HG03354 (cell line): Measurements from ENCODE around the gene SPATA46.

ENCODE experiments used
- ATAC-seq: cut with Tn5 transposase; IDR thresholded peaks from one replicate; pipeline ENCODE4 v1.9.1; 2021; ENCODE audit warnings: mild to moderate bottlenecking; ENCODE audit not compliant: unreplicated experiment, poor library complexity, severe bottlenecking

SPATA46 gene

DNA sequence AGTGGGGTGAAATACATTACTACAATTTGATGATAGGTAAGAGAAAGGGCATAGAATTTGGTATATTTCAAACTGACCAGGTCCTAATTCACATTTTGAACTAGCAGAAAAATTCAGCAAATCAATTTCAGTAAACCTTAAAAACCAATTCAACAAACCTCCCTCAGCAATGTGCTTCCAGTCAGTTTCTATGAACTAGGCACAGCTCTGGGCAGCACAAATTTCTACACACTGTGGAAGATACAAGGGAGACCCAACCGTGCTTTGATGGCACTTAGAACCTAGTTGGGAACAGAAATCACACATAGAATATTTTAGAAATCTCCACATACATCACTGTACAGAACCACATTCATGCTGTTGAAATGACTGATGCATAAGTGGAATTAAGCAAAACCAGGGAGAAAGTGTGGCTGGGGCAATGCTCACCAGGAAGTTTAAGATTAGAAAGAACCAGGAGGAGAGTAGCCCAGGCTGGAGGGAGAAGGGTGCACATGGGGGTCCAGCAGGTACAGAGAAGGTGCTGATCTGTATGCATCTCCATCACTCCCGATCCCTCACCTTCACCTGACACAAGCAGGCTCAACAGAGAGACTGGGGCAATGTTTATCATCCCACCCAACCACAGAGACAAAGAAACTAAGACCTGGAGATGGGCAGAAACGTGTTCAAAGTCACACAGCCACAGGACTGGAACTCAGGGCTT is 19.7 kb upstream of the SPATA46 start:
- no peak for ATAC-seq

DNA sequence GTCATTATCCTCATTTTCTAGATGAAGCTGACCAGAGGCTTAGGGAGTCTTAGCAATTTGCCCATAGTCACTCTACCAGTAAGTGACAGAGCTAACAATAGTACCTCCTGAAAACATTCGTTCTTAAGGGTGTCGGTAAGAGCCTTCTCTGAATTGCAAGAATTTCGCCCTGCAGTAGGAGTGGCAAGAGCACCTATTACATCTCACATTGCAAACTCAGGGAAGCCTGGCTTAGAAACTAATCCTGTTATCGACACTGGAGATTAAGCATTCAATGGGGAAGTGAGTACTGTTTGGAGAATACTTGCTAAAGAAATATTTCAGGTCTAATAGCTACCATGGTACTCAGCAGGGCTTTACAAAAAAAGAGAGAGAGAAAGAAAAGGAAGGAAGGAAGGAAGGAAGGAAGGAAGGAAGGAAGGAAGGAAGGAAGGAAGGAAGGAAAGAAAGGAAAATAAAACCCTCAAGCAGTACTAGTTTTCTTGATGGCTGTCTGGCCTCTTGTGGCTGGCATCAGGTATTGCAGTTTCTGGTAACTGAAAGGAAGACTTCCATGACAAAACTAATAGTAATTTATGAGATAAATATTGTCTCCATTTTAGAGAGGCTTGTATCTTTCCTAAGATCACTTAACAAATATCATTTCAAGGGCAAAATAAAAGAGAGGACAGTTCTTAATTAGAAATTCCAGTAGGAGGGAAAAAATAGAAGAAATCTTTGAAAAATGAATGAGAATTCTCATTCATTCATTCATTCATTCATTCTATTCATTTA is 15.3 kb upstream of the SPATA46 start:
- no peak for ATAC-seq

DNA sequence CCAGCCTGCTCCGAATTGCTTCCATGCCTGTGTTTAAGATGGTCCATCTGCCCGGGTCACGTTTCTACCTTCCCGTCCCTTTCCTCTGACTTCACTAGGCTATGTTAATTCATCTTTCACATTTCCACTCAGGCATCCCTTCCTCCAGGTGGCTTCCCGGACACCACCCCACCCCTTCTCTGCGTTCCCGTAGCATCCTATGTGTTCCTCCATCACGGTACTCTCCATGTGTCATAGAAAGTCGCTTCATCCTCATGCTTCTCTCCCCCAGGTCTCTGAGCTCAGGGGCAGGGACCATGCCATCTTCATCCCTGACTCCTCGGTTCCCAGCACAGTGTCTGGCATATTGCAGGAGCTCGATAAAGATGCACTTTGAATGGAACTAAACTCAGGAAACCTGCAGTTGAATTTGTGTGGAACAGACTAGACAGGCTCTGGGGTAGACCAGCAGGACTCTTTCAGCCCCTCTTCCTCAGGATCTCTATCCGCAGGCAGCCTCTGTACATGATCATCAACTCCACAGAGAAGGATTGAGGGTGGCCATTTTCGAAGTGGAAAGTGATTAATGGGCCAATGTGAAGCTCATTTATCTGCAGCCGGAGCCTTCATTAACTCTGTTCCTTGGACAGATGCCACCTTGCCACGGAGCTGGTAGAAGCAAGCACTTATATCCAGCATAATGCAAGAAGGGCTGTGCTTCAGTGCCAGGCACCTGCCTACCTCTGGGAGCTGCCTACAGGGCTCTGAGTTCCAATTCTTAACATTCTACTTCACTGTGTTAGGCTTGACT is 13.9 kb upstream of the SPATA46 start:
- no peak for ATAC-seq

DNA sequence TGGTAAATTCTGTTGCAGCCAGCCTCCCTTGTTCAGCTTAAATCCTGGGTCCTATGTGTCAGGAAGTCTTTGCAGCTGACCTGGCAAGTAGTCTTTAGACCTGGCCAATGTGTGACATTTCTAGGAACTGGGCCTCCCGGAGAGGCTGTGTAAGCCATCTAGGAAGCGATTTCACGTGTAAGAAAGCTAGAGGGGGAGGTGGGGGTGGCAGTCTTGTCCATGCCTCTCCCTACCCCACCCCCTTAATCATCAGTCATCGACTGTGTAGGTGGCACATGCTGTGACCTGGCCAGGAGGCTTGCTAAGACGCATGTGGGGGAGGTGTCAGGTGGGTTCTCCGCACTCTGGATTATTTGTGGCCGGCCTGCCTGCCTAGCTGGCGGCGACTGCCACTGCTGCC is 13.3 kb upstream of the SPATA46 start:
- ATAC-seq, result no peak

DNA sequence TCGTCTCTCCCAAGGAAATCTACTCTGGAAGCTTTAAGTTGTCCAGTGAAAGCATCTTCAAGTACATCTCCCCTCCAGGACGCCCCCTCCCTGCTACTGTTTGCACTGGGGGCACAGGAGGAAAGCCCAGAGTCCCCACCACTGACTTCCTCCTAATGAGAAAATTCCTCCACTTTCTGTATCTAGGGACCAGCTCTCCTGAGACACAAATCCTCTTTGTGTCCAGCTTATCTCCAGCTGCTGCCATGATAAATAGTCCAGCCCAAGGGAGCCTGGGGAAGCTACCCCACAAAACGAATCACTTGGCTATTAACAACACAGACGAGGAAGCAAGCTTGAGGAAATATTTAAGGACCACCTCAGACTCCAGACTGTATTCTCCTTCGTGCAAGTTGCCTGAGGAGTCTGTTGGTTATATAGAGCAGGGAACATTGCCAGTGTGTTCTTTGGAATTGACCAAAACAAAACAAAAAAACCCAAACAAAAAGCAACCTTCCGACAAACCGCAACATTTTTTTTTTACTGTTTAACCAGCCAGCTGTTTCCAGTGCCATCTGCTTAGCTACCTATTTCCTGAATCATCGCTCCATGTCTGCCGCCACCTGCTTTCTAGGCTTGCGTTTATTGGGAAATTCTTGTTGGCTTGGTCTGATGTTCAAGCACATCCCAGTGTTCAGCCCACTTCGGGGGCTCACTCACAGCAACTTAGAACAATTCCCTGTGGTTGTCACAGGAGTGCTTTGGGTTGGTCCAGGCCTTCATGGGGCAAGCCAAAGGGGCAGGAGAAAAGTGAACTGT is 12.6 kb upstream of the SPATA46 start:
- ATAC-seq, result peak; percentile 71

DNA sequence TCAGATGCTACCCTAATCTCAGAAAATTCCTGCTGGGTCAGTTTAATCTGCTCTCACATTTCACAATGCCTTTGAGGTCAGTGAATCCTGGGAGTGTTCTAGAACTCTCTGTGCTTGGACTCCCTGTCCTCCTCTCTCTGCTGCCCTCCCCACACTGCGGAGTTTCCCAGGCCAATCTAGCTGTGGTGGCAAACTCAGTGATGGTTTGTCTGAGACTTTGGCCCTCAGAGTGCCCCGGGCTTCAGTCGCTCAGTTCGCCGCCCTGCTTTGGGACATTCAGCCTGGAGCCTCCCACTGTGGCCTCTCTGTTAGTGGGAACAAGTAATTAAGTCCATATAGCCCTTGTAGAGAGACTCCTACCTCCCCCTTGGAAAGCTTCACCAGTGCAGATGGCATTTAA is 12.0 kb upstream of the SPATA46 start:
- ATAC-seq, result no peak

DNA sequence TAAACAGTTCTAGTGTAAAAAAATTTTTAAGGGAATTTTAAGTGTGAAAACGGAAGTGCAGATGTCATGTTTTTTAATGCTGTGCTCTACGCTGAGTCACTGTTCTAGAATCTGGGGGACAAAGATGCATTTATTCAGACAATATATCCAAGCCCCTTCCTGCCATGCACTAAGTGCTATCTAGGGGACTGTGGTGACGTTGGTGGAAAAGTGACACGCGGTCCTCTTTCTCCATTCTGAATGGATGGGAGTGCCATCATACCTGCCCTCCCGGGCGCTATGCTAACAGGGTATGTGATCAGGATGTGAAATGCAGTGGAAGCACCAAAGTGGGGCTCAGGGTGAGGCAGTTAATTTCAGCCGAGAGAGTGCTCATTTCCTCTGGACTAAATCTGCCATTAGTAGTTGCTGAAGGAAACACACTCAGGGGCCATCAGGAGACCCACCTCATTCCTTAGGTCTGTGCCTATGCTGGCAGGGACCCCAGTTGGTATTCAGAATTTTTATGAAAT is 11.5 kb upstream of the SPATA46 start:
- no peak for ATAC-seq

DNA sequence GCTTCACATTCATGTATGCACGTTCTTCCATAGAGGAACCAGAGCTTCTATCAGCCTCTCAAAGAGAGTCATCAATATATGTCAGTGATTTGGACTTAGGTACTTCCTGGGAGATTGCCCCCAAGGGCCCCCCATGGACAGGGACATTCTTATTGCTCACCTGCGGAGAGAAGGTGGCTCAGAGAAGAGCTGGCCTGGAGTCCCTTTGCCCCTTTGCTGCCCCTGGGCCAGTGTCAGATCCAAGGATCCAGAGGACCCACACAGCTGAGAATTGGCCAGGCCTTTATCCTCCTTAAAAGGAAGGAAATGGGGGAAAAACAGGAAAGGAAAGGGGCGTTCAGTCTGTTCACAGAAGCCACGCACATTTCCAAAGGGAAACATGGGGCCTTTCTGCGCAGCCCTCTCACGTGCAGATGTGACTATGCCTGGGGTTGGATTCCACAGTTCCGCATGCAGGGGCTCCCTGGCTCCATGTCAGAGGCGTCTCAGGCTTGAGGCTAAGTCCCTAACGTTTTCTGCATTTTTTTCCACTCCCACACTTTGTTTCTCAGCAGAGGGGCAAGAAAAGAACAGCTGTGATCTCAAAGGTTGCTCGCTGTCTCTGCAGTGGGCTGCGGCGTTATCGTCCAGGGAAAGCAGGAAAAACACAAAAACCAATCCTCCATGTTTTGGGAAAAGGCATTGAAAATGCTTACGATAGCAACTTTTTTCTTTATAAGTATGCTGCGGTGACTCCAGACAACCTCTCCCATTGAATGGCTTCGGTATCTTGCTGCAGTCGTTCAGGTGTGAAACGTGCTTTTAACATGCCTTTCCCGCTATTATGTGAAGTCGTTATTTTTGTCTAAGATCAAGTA is 10.8 kb upstream of the SPATA46 start:
- ATAC-seq, result no peak

DNA sequence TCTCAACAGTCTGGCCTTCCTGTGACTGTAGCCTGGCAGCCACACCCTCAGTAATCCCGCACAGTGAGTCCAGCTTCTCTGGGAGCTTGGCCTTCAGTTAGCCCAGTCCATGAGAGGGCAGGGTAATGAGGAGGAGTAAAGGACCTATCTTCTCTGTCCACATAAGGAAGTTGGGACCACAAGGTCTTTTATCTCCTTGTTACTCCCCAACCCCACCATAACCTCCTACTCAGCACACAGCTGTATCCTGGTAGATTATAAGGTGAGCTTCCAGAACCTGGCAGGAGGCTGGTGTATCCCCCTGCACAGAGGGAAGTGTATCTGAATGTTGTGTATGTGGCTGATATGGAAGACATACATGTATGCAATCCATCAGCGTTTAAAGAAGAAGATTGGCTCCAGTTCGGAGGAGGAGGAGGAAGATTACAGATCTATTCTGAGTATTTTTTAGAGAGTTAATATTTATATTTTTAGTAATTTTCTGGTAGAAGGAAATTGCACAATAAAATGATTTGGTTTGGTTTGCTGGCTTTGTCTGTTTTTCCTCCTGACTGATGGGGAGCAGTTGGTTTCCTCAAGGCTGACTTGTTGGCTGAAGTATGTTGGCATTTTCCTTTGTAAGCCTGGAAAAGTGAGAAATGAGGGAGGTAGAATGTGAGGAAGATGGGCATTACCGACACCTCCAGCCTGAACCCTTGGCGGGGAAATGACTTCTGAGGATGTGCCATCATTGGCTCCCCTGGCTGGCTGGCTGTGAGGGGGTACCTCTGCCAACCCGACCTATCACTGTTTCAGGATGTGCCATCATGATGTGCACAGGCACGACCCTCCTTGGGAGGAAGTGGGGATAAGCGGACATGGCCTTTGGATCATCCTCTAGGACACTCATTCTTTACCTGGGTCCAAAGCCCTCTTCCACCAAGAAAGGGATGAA is 9.9 kb upstream of the SPATA46 start:
- no peak for ATAC-seq

DNA sequence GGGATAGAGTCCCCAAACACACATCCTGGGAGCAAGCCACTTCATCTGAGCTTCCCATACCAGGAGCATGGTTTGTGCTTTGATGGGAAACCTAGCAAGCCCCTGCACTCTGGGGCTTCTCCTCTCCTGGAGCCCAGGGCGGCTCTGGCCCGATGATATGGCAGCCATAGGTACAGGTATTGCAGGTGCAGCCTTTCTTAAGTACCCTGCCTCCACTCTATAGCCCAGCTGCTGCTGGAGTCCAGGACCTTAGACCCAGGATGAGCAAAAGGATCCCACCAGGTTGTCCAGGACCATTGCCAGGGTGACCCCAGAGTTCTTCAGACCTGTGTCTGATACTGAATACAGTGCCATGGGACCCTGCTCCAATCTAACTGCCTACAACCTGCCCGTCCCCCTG is 9.0 kb upstream of the SPATA46 start:
- ATAC-seq, result no peak

DNA sequence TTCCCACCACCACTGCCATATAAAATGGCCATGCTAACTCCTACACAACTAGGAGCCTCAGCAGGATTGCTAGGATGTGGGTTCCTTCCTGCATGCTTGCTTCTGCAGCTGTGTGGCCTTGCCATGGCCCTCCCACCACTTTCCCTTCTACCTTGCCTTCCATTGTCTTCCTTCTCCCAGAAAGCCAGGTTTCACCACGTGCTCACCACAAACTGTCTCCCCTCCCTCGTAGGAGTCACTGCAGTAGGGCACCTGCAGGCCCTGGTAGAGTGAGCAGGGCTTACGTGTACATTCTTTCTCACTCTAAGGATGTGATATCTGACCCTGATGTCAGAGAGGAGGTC is 8.6 kb upstream of the SPATA46 start:
- ATAC-seq, result no peak

DNA sequence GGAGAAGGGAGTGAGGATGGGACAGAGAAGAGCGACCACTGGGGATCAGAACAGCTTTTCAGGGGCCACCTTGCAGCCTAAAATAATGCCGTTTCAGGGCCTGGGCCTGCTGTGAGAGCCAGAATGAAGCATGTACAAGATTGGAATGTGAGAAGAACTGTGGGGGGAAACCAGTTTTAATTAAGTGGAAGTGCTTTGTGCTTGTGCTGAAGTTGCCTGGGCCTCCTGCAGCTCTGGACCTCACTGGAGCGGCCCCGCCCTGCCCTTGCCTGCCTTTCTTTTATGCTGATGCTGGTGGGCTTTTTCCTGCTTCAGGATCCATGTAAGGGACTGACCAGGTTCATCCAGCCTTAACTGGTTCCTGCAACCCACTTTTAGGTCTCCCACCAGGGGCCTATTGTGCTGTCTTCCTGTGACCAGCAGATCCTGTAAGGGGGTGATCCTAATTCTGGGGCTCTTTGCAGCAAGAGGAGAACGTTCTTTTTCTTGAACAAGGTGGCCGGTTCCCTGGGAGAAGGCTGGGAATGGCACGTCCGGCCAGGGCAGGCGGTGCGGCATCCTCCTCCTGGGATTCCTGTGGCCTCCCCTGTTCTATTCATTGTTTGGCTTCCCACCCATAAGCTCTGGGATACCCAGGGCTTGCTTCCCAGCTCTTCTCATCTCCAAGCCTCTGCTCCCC is 8.1 kb upstream of the SPATA46 start:
- ATAC-seq, result no peak

DNA sequence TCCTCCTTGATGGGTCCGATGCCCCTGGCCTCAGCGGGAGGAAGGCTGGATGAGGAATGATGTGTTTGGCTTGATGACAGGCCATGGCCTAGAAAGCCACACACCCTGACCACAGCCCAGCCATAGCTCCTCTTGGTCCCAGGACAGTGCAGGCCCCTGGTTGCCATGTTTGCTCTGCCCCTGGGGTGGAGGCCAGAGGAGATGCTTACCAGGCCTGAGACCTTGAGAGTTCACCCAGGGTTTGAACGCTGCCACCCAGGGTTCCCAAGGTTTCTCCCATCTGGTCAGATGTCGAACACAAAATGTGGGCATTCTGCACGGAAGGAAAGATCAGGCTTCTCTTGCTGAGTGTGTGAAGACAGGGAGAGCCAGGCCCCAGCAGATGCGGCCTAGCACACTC is 7.5 kb upstream of the SPATA46 start:
- ATAC-seq, result no peak

DNA sequence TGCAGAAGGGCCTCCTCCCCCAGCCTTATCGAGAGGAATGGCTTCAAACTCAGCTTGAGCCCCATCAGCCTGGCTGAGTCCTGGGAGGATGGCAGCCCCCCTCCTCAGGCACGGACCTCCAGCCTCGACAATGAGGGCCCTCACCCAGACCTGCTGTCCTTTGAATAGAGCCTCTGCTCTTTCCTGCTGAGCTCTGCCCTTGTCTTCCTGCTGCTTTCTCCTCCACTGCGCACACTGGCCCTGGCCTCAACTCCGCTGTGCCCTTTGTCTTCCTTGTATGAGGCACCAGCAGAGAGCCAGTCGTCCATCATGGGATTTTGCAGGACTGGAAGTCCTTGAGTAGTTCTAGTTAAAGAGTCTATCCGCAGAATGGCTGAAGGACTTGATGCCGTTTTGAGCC is 6.9 kb upstream of the SPATA46 start:
- no peak for ATAC-seq

DNA sequence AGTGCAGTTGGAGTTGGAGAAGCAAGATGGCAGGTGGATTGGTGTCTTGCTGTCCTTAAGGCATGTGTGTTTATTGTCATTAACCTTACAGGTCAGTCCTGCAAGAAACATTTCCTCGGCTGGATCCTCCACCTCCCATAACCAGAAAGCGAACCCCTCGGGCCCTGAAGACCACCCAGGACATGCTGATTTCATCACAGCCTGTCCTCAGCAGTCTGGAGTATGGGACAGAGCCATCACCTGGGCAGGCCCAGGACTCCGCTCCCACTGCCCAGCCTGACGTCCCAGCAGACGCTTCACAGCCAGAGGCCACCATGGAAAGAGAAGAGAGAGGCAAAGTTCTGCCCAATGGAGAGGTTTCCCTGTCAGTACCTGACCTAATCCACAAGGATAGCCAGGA is 6.4 kb upstream of the SPATA46 start:
- no peak for ATAC-seq

DNA sequence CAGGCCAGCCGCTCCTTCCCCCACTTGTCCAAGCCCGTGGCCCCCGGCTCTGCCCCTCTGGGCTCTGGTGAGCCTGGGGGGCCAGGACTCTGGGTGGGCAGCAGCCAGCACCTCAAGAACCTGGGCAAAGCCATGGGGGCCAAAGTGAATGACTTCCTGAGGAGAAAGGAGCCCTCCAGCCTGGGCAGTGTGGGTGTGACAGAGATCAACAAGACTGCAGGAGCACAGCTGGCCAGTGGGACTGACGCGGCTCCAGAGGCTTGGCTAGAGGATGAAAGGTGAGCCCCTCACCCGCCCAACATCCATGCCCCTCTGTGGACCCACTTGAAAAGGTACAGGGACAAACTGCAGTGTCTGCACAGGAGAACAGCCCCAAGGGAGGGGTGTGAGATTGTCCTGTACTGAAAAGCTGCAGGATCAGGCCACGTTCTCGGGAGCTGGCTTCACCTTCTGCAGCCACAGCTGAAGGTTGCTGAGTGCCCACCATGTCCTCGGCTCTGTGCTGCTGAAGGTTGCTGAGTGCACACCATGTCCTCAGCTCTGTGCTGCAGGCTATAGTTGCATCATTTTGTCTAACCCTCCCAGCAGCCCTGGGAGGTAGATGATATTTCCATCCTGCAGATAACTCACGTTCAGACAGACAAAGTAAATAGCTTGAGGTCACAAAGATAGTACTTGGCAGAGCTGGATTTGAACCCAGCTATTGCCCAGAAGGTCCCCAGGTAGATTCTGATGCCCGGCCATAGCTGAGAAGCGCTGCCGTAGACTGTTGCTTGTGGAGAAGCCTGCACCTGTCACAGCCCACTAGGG is 5.5 kb upstream of the SPATA46 start:
- ATAC-seq, result no peak

DNA sequence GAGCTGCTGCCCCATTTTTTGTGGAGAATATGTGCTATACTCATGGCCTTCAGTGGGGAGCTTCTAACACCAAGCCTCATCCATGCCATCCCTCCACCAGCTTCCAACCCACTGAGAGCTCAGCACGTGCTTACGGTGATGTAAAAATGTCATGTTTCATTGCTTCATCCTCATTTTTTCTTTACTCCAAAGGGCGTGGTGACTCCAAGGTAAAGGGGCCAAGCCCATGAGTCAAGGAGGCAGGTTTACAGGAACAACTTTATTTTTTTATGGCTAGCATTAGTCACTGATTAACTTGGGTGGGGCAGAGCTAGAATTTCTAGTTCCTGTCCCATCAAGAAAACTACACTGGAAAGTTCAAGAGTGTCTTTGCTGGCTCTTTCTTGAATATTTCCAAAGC is 4.7 kb upstream of the SPATA46 start, which contains the start of gene C1orf226:
TSS of gene C1orf226 (plus strand) at position 346 of the 400 bp plus-strand sequence. CDS start 174 bp downstream, outside the sequence.
- no peak for ATAC-seq
